ENCODE data around the gene SPEG. TPM values are rescaled to one million over a fixed set of nuclear protein-coding genes. Genes with fewer than 3 reads are reported as not detected.

Gene SPEG
- total RNA-seq, 1 donor from 2014 or later, result 71.2 TPM

- Mint-ChIP-seq H3K27ac (ENCODE audit: unreplicated experiment) (no peak overlapping the region), H3K9me3 (ENCODE audit: unreplicated experiment) (no peaks in the 10 kb centered on the region), H3K36me3 (ENCODE audit: low read depth, unreplicated experiment) (peaks cover 3% of the 10 kb centered on the region), H3K4me1 (ENCODE audit: low read depth, unreplicated experiment) (peaks cover 23% of the 10 kb centered on the region), H3K27me3 (ENCODE audit: low read depth, unreplicated experiment) (peaks cover 16% of the 10 kb centered on the region), H3K4me3 (ENCODE audit: unreplicated experiment) (no peak overlapping the region)
- Histone ChIP-seq H3K36me3 (ENCODE audit: insufficient read depth, low read length) (no peaks in the 10 kb centered on the region), H3K9me3 (ENCODE audit: insufficient read depth, low read depth, low read length) (no peaks in the 10 kb centered on the region), H3K27me3 (ENCODE audit: insufficient read depth, low read length) (no peaks in the 10 kb centered on the region), H3K4me3 (ENCODE audit: insufficient read depth, low read depth, low read length) (no peak overlapping the region), H3K27ac (ENCODE audit: low read depth, low read length) (no peak overlapping the region), H4K20me1 (ENCODE audit: insufficient read depth, low read length) (no peaks in the 10 kb centered on the region), H3K79me2 (ENCODE audit: insufficient read depth, low read length) (peaks cover 18% of the 10 kb centered on the region), H3K4me2 (ENCODE audit: low read length) (no peak overlapping the region), H3K4me1 (ENCODE audit: insufficient read depth, low read length) (peaks cover 26% of the 10 kb centered on the region), H2AFZ (ENCODE audit: low read depth, low read length) (no peak overlapping the region), H3K9ac (ENCODE audit: low read length) (no peak overlapping the region)
- FAIRE-seq (no peak), DNase-seq (ENCODE audit: low read depth) (no peak)
- TF ChIP-seq CTCF (IDR thresholded peaks at IDR 0.05; ENCODE audit: insufficient read depth, low read depth, low read length) (no peak), EZH2 (IDR thresholded peaks at IDR 0.05; ENCODE audit: insufficient read depth, low read length) (no peak)
Observed at GRCh38 chr2:219439506-219439905, 4.9 kb downstream of the SPEG start.

- H3K9me3 Mint-ChIP-seq (ENCODE audit: unreplicated experiment), result no peaks in the 10 kb centered on the region
- TF ChIP-seq EZH2 (IDR thresholded peaks at IDR 0.05; ENCODE audit: insufficient read depth, low read length), result no peak
- no peak for TF ChIP-seq CTCF (IDR thresholded peaks at IDR 0.05; ENCODE audit: insufficient read depth, low read depth, low read length)
- Histone ChIP-seq H3K79me2 (ENCODE audit: insufficient read depth, low read length) (peaks cover 25% of the 10 kb centered on the region), H3K27me3 (ENCODE audit: insufficient read depth, low read length) (no peaks in the 10 kb centered on the region), H3K4me1 (ENCODE audit: insufficient read depth, low read length) (peaks cover 30% of the 10 kb centered on the region), H3K27ac (ENCODE audit: low read depth, low read length) (no peak overlapping the region), H3K36me3 (ENCODE audit: insufficient read depth, low read length) (no peaks in the 10 kb centered on the region), H3K9me3 (ENCODE audit: insufficient read depth, low read depth, low read length) (no peaks in the 10 kb centered on the region), H4K20me1 (ENCODE audit: insufficient read depth, low read length) (no peaks in the 10 kb centered on the region), H3K4me2 (ENCODE audit: low read length) (peak overlapping the region; percentile 94), H2AFZ (ENCODE audit: low read depth, low read length) (no peak overlapping the region), H3K9ac (ENCODE audit: low read length) (peak overlapping the region; percentile 76), H3K4me3 (ENCODE audit: insufficient read depth, low read depth, low read length) (no peak overlapping the region)
- peaks cover 3% of the 10 kb centered on the region for H3K36me3 Mint-ChIP-seq (ENCODE audit: low read depth, unreplicated experiment)
- peaks cover 11% of the 10 kb centered on the region for H3K27me3 Mint-ChIP-seq (ENCODE audit: low read depth, unreplicated experiment)
- H3K4me1 Mint-ChIP-seq (ENCODE audit: low read depth, unreplicated experiment), result peaks cover 30% of the 10 kb centered on the region
- FAIRE-seq, result peak; percentile 5
- peak; percentile 36 for DNase-seq (ENCODE audit: low read depth)
- H3K27ac Mint-ChIP-seq (ENCODE audit: unreplicated experiment), result peak overlapping the region; percentile 59
- H3K4me3 Mint-ChIP-seq (ENCODE audit: unreplicated experiment), result peak overlapping the region; percentile 83
Observed at GRCh38 chr2:219440388-219441256, 6.0 kb downstream of the SPEG start.
